Osteocyte (in vitro differentiated cells): ENCODE measurements around the gene BID. TPM values are rescaled to one million over a fixed set of nuclear protein-coding genes. Genes with fewer than 3 reads are reported as not detected.
A peak's percentile ranks its signal among the peaks of the same experiment; 100 is the strongest.

Experiments
- DNase-seq: peaks from one replicate; pipeline ENCODE4 v3.0.0; 2021; ENCODE audit warnings: mixed read lengths; ENCODE audit not compliant: unreplicated experiment; ENCODE audit errors: extremely low spot score
- H3K27ac Mint-ChIP-seq: one replicate; pipeline ENCODE4 v1.8.0; 2021; ENCODE audit warnings: mild to moderate bottlenecking, mixed read lengths; ENCODE audit not compliant: unreplicated experiment
- H3K27me3 Mint-ChIP-seq: one replicate; pipeline ENCODE4 v1.8.0; 2021; ENCODE audit warnings: mixed read lengths; ENCODE audit not compliant: unreplicated experiment
- H3K36me3 Mint-ChIP-seq: one replicate; pipeline ENCODE4 v1.8.0; 2021; ENCODE audit warnings: mixed read lengths; ENCODE audit not compliant: unreplicated experiment
- H3K4me1 Mint-ChIP-seq: one replicate; pipeline ENCODE4 v1.8.0; 2021; ENCODE audit warnings: mixed read lengths; ENCODE audit not compliant: unreplicated experiment
- H3K4me3 Mint-ChIP-seq: one replicate; pipeline ENCODE4 v1.8.0; 2021; ENCODE audit warnings: mild to moderate bottlenecking, moderate library complexity, mixed read lengths; ENCODE audit not compliant: unreplicated experiment
- H3K9me3 Mint-ChIP-seq: one replicate; pipeline ENCODE4 v1.8.0; 2021; ENCODE audit warnings: mixed read lengths; ENCODE audit not compliant: unreplicated experiment
- CTCF ChIP-seq: fragments of 200-600 bp; sonication (generic); IDR thresholded peaks from 2 replicates; pipeline ENCODE4 v1.5.0; 2021; ENCODE audit warnings: antibody characterized with exemption, mild to moderate bottlenecking, moderate library complexity
- total RNA-seq: library from RNA; stranded (reverse); gene quantifications from 2 replicates; pipeline ENCODE4 v1.2.1, GENCODE V29; 2021

Gene BID
- total RNA-seq, 1 donor from 2014 or later: 11.6 TPM

- no peaks in the 10 kb centered on the region for H3K9me3 Mint-ChIP-seq
- TF ChIP-seq CTCF: no peak
- H3K36me3 Mint-ChIP-seq: peaks cover 4% of the 10 kb centered on the region
- H3K4me3 Mint-ChIP-seq: no peak overlapping the region
- H3K27me3 Mint-ChIP-seq: no peaks in the 10 kb centered on the region
- H3K4me1 Mint-ChIP-seq: peaks cover 11% of the 10 kb centered on the region
- no peak for DNase-seq
- no peak overlapping the region for H3K27ac Mint-ChIP-seq
Measured at GRCh38 chr22:17738386-17739128, 35.7 kb downstream of the BID start.

- H3K4me1 Mint-ChIP-seq: peaks cover 15% of the 10 kb centered on the region
- H3K9me3 Mint-ChIP-seq: no peaks in the 10 kb centered on the region
- no peak overlapping the region for H3K27ac Mint-ChIP-seq
- peaks cover 33% of the 10 kb centered on the region for H3K36me3 Mint-ChIP-seq
- no peak for DNase-seq
- no peak for TF ChIP-seq CTCF
- no peaks in the 10 kb centered on the region for H3K27me3 Mint-ChIP-seq
- no peak overlapping the region for H3K4me3 Mint-ChIP-seq
Measured at GRCh38 chr22:17734187-17734586, 40.1 kb downstream of the BID start.

GRCh38 chr22:17733466-17733865 lies 40.8 kb downstream of the BID start:
- no peaks in the 10 kb centered on the region for H3K27me3 Mint-ChIP-seq
- peaks cover 38% of the 10 kb centered on the region for H3K36me3 Mint-ChIP-seq
- peaks cover 15% of the 10 kb centered on the region for H3K4me1 Mint-ChIP-seq
- H3K27ac Mint-ChIP-seq: peak overlapping the region; percentile 67
- no peak for DNase-seq
- no peak overlapping the region for H3K4me3 Mint-ChIP-seq
- H3K9me3 Mint-ChIP-seq: no peaks in the 10 kb centered on the region
- no peak for TF ChIP-seq CTCF

GRCh38 chr22:17732251-17732854 lies 41.9 kb downstream of the BID start:
- Mint-ChIP-seq H3K27ac (no peak overlapping the region), H3K4me1 (peaks cover 26% of the 10 kb centered on the region), H3K9me3 (no peaks in the 10 kb centered on the region), H3K4me3 (no peak overlapping the region), H3K27me3 (no peaks in the 10 kb centered on the region), H3K36me3 (peaks cover 46% of the 10 kb centered on the region)
- TF ChIP-seq CTCF: no peak
- DNase-seq: no peak

- DNase-seq: no peak
- H3K27ac Mint-ChIP-seq: peak overlapping the region; percentile 38
- no peaks in the 10 kb centered on the region for H3K27me3 Mint-ChIP-seq
- TF ChIP-seq CTCF: no peak
- no peaks in the 10 kb centered on the region for H3K9me3 Mint-ChIP-seq
- peaks cover 51% of the 10 kb centered on the region for H3K36me3 Mint-ChIP-seq
- H3K4me1 Mint-ChIP-seq: peaks cover 53% of the 10 kb centered on the region
- H3K4me3 Mint-ChIP-seq: no peak overlapping the region
Measured at GRCh38 chr22:17729561-17729960, 44.7 kb downstream of the BID start.
